Gastrocnemius medialis (tissue), 4 donors: Measurements from ENCODE around the gene PBX1. TPM values are rescaled to one million over a fixed set of nuclear protein-coding genes. Genes with fewer than 3 reads are reported as not detected.
A peak's percentile ranks its signal among the peaks of the same experiment; 100 is the strongest.

Experiments used
- ATAC-seq, 2 donors: fragments of 150-250 bp; one replicate each; pipeline ENCODE4 v1.9.1; 2016
- DNase-seq, 2 donors: peaks; one replicate each; pipeline ENCODE4 v3.0.0-alpha.2; 2019
- H3K27ac ChIP-seq, 4 donors: fragments of 200-600 bp; sonication (generic); 1 replicate in 1 of 4; 2 replicates in 3 of 4; pipeline ENCODE4 v1.5.1; 2016 to 2018; ENCODE audit warnings: mild to moderate bottlenecking in 2 of 4, moderate library complexity in 1 of 4
- H3K27me3 ChIP-seq, 3 donors: fragments of 200-600 bp; sonication (generic) in 2 of 3; 1 replicate in 1 of 3; 2 replicates in 2 of 3; pipeline versions ENCODE4 v1.5.1 to v1.6.0; 2016 to 2019; ENCODE audit warnings: mild to moderate bottlenecking in 1 of 3, moderate library complexity in 1 of 3
- H3K36me3 ChIP-seq, 2 donors: fragments of 200-600 bp; sonication (generic) in 1 of 2; one replicate each; pipeline ENCODE4 v1.5.1; 2017 to 2018
- H3K4me1 ChIP-seq, 2 donors: fragments of 200-600 bp; sonication (generic) in 1 of 2; one replicate each; pipeline ENCODE4 v1.5.1; 2016 to 2017; ENCODE audit warnings: mild to moderate bottlenecking in 2 of 2
- H3K4me3 ChIP-seq, 4 donors: fragments of 200-600 bp; sonication (generic) in 3 of 4; 1 replicate in 1 of 4; 2 replicates in 3 of 4; pipeline ENCODE4 v1.5.1; 2016 to 2019; ENCODE audit warnings: mild to moderate bottlenecking in 2 of 4
- H3K9me3 ChIP-seq, 3 donors: fragments of 200-600 bp; sonication (generic) in 2 of 3; 1 replicate in 1 of 3; 2 replicates in 2 of 3; pipeline ENCODE4 v1.5.1; 2016 to 2019
- CTCF ChIP-seq, 5 experiments: fragments of 450-650 bp in 3 of 5; fragments of 200-600 bp in 2 of 5; sonication (generic) in 2 of 5; IDR thresholded peaks in 4 of 5; conservative IDR thresholded peaks in 1 of 5; 1 replicate in 4 of 5; 2 replicates in 1 of 5; pipeline ENCODE4 v1.5.1; 2016 to 2019; ENCODE audit warnings: antibody characterized with exemption in 5 of 5, mild to moderate bottlenecking in 3 of 5, moderate library complexity in 3 of 5
- POLR2A ChIP-seq, 2 donors: fragments of 450-650 bp; IDR thresholded peaks; one replicate each; pipeline ENCODE4 v1.6.1; 2017; ENCODE audit warnings: antibody characterized with exemption in 2 of 2, mild to moderate bottlenecking in 2 of 2, moderate library complexity in 2 of 2
- in situ Hi-C, 4 donors: fragments of 200-750 bp; cut with MboI; loops; one replicate each; pipeline versions ENCODE4 v1.15.0 to v1.8.0; 2017; ENCODE audit warnings: low sequenced_read_pairs in 4 of 4
- intact Hi-C: fragments of 100-400 bp; cut with DNase I; formaldehyde crosslinking; loops from one replicate; pipeline ENCODE4 v1.15.1; 2023; ENCODE audit warnings: low total_unique reads
- total RNA-seq, 4 donors: library from RNA; depleted of rRNA; stranded (reverse); fragments of >200 nt; gene quantifications; one replicate each; pipeline versions ENCODE4 v1.1.0 to v1.2.3, GENCODE V29; 2016

The PBX1 gene
- total RNA-seq, 4 donors from 2014 or later, result 21.7 to 36.5 (median 29.0) TPM

- TF ChIP-seq CTCF (IDR thresholded peaks at IDR 0.05 in 4 of 5, conservative IDR thresholded peaks at IDR 0.05 in 1 of 5), result no peak
- in situ Hi-C loops, result no loop called here
- peak overlapping the region; percentile 84 to 92 (median 90) for H3K27ac ChIP-seq
Observed at GRCh38 chr1:164640686-164641352, 81.8 kb downstream of the PBX1 start.

GRCh38 chr1:164641353-164641730 is 82.4 kb downstream of the PBX1 start:
- Histone ChIP-seq H3K36me3 (no peaks in the 10 kb centered on the region), H3K27me3 (no peaks in the 10 kb centered on the region), H3K9me3 (no peaks in the 10 kb centered on the region), H3K4me1 (peaks cover 98 to 99% of the 10 kb centered on the region in 2 donors), H3K4me3 (no peak overlapping the region), H3K27ac (peak overlapping the region; percentile 84 to 92 (median 90))
- in situ Hi-C loops (no loop called here), intact Hi-C loops (loop anchor here (2.0 kb wide), 2 partner anchors 31 to 139 kb away; no protein-coding TSS in a partner anchor)
- ATAC-seq (peak; percentile 70 to 74), DNase-seq (peak; percentile 84 to 90)
- no peak for TF ChIP-seq CTCF (IDR thresholded peaks at IDR 0.05 in 4 of 5, conservative IDR thresholded peaks at IDR 0.05 in 1 of 5)
- TF ChIP-seq POLR2A (IDR thresholded peaks at IDR 0.05), result peak; percentile 48 to 50

More at GRCh38 chr1:164640686-164641352, 81.8 kb downstream of the PBX1 start:
- no peaks in the 10 kb centered on the region for H3K36me3 ChIP-seq
- DNase-seq (peak; percentile 80 to 94), ATAC-seq (peak; percentile 58 to 64)
- no peaks in the 10 kb centered on the region for H3K9me3 ChIP-seq
- H3K4me1 ChIP-seq, result peaks cover 99% of the 10 kb centered on the region in 2 donors
- intact Hi-C loops, result loop anchor here (2.0 kb wide), 2 partner anchors 32 to 140 kb away; no protein-coding TSS in a partner anchor
- no peaks in the 10 kb centered on the region for H3K27me3 ChIP-seq
- H3K4me3 ChIP-seq, result no peak overlapping the region

- H3K36me3 ChIP-seq, result no peaks in the 10 kb centered on the region
- peak overlapping the region; percentile 84 to 92 (median 90) for H3K27ac ChIP-seq
- no peak for DNase-seq
- intact Hi-C loops (no loop called here), in situ Hi-C loops (no loop called here)
- H3K27me3 ChIP-seq, result no peaks in the 10 kb centered on the region
- TF ChIP-seq CTCF (IDR thresholded peaks at IDR 0.05 in 4 of 5, conservative IDR thresholded peaks at IDR 0.05 in 1 of 5) (no peak), POLR2A (IDR thresholded peaks at IDR 0.05) (no peak)
- no peak overlapping the region for H3K4me3 ChIP-seq
- H3K9me3 ChIP-seq, result no peaks in the 10 kb centered on the region
- H3K4me1 ChIP-seq, result peaks cover 91 to 97% of the 10 kb centered on the region in 2 donors
- no peak for ATAC-seq
Observed at GRCh38 chr1:164643018-164643417, 84.0 kb downstream of the PBX1 start.

GRCh38 chr1:164644268-164644667 is 85.3 kb downstream of the PBX1 start:
- in situ Hi-C loops (no loop called here), intact Hi-C loops (no loop called here)
- ATAC-seq (no peak), DNase-seq (no peak)
- Histone ChIP-seq H3K9me3 (no peaks in the 10 kb centered on the region), H3K27me3 (no peaks in the 10 kb centered on the region), H3K4me3 (no peak overlapping the region), H3K4me1 (peaks cover 91 to 97% of the 10 kb centered on the region in 2 donors), H3K36me3 (no peaks in the 10 kb centered on the region), H3K27ac (peak overlapping the region; percentile 84 to 92 (median 90))
- TF ChIP-seq CTCF (IDR thresholded peaks at IDR 0.05 in 4 of 5, conservative IDR thresholded peaks at IDR 0.05 in 1 of 5) (no peak), POLR2A (IDR thresholded peaks at IDR 0.05) (no peak)
